ENCODE data around the gene MINAR1.

The MINAR1 gene

DNA sequence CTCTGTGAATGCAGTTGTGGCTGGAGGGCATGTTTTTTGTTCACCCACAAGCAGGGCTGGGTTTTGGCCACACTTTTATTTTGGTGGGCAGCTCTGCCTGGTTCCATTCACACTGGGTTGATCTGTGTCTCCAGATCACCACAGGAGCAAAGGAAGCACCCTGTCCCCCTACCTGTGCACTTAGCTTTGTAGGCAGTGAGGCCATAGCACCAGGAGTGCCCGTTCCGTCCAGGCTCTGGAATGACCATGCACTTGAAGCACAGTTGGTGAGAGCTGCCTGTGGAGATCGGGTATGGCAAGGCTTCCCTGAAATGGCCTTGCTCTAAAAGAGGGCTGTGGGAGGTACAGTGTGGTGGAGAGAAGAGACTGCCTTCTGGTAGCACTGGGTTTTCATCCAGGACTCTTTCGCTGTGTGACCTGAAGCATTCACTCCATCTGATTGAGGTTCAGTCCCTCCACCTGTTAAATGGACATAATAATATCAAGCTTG is 31.7 kb downstream of the MINAR1 start:
- in situ Hi-C loops (cut with HindIII; ENCODE audit: low pct_ligation_motif_present, low sequenced_read_pairs), result no loop called here
- no peak for DNase-seq

GRCh38 chr15:79466488-79466887 is 34.4 kb downstream of the MINAR1 start:
- DNase-seq, result no peak
- no peak overlapping the region for H3K4me3 ChIP-seq (ENCODE audit: low read depth, low read length)
- no peaks in the 10 kb centered on the region for H3K27me3 ChIP-seq (replicated peaks)
- no peak overlapping the region for H3K27ac ChIP-seq
- in situ Hi-C loops (cut with HindIII; ENCODE audit: low pct_ligation_motif_present, low sequenced_read_pairs), result no loop called here
- TF ChIP-seq CTCF (IDR thresholded peaks at IDR 0.05; ENCODE audit: low read depth, low read length, missing control alignments), result no peak
- no peaks in the 10 kb centered on the region for H3K36me3 ChIP-seq (replicated peaks)

More for the DNA sequence above, 31.7 kb downstream of the MINAR1 start:
- H3K36me3 ChIP-seq (replicated peaks), result no peaks in the 10 kb centered on the region
- no peak overlapping the region for H3K27ac ChIP-seq
- H3K27me3 ChIP-seq (replicated peaks), result no peaks in the 10 kb centered on the region
- no peak overlapping the region for H3K4me3 ChIP-seq (ENCODE audit: low read depth, low read length)
- no peak for TF ChIP-seq CTCF (IDR thresholded peaks at IDR 0.05; ENCODE audit: low read depth, low read length, missing control alignments)

GRCh38 chr15:79467865-79468586 is 35.9 kb downstream of the MINAR1 start:
- no peak overlapping the region for H3K4me3 ChIP-seq (ENCODE audit: low read depth, low read length)
- H3K27ac ChIP-seq, result no peak overlapping the region
- no peaks in the 10 kb centered on the region for H3K36me3 ChIP-seq (replicated peaks)
- H3K27me3 ChIP-seq (replicated peaks), result no peaks in the 10 kb centered on the region
- TF ChIP-seq CTCF (IDR thresholded peaks at IDR 0.05; ENCODE audit: low read depth, low read length, missing control alignments), result no peak
- no peak for DNase-seq
- in situ Hi-C loops (cut with HindIII; ENCODE audit: low pct_ligation_motif_present, low sequenced_read_pairs), result no loop called here

DNA sequence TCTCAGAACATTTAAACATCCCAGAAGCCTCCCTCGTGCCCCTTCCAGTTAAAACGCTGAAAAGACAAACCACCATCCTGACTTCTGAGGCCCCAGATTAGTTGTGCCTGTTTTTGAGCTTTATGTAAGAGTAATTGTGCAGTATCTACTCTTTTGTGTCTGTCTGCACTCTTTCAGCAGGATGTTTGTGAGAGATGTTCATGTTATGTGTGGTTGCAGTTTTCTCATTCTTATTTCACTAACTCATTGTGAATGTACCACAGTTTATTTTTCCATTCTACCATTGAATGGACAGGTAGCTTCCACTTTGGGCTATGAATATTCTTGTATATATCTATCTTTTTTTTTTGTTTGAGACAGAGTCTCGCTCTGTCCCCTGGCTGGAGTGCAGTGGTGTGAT is 40.3 kb downstream of the MINAR1 start:
- no peaks in the 10 kb centered on the region for H3K27me3 ChIP-seq (replicated peaks)
- in situ Hi-C loops (cut with HindIII; ENCODE audit: low pct_ligation_motif_present, low sequenced_read_pairs), result no loop called here
- no peaks in the 10 kb centered on the region for H3K36me3 ChIP-seq (replicated peaks)
- TF ChIP-seq CTCF (IDR thresholded peaks at IDR 0.05; ENCODE audit: low read depth, low read length, missing control alignments), result no peak
- no peak overlapping the region for H3K4me3 ChIP-seq (ENCODE audit: low read depth, low read length)
- H3K27ac ChIP-seq, result no peak overlapping the region
- no peak for DNase-seq

DNA sequence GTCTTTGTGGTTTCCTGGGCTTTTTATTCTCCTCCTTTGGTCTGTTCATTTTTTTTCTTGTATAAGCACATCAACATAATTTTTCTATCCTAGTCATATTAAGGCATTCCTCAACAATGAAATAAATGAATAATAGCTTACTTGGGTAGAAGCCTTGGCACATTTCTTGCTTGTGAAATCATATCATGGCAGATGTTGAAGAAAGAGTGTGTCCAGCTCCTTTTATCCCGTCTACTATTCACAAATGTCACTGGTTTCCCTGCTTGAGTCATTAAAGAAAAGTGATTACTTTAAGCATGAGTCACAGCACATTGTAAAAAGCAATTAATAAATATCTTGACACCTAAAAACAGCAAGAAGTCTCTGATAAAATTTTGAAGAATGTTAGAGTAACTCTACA is 42.1 kb downstream of the MINAR1 start:
- no peak for TF ChIP-seq CTCF (IDR thresholded peaks at IDR 0.05; ENCODE audit: low read depth, low read length, missing control alignments)
- Histone ChIP-seq H3K4me3 (ENCODE audit: low read depth, low read length) (no peak overlapping the region), H3K27ac (no peak overlapping the region), H3K27me3 (replicated peaks) (no peaks in the 10 kb centered on the region), H3K36me3 (replicated peaks) (no peaks in the 10 kb centered on the region)
- in situ Hi-C loops (cut with HindIII; ENCODE audit: low pct_ligation_motif_present, low sequenced_read_pairs), result no loop called here
- no peak for DNase-seq

GRCh38 chr15:79475306-79475705 is 43.2 kb downstream of the MINAR1 start:
- H3K36me3 ChIP-seq (replicated peaks), result no peaks in the 10 kb centered on the region
- H3K27me3 ChIP-seq (replicated peaks), result no peaks in the 10 kb centered on the region
- no peak overlapping the region for H3K27ac ChIP-seq
- no peak for DNase-seq
- in situ Hi-C loops (cut with HindIII; ENCODE audit: low pct_ligation_motif_present, low sequenced_read_pairs), result no loop called here
- TF ChIP-seq CTCF (IDR thresholded peaks at IDR 0.05; ENCODE audit: low read depth, low read length, missing control alignments), result no peak
- H3K4me3 ChIP-seq (ENCODE audit: low read depth, low read length), result no peak overlapping the region

Measured in brain microvascular endothelial cell (primary cell).